ENCODE results near the gene KRTAP2-4.
"Not testable (repeated sequence)": the region's sequence is repeated elsewhere in the genome, so short reads cannot be mapped to it uniquely, and the experiment has no call there.

Gene KRTAP2-4

DNA sequence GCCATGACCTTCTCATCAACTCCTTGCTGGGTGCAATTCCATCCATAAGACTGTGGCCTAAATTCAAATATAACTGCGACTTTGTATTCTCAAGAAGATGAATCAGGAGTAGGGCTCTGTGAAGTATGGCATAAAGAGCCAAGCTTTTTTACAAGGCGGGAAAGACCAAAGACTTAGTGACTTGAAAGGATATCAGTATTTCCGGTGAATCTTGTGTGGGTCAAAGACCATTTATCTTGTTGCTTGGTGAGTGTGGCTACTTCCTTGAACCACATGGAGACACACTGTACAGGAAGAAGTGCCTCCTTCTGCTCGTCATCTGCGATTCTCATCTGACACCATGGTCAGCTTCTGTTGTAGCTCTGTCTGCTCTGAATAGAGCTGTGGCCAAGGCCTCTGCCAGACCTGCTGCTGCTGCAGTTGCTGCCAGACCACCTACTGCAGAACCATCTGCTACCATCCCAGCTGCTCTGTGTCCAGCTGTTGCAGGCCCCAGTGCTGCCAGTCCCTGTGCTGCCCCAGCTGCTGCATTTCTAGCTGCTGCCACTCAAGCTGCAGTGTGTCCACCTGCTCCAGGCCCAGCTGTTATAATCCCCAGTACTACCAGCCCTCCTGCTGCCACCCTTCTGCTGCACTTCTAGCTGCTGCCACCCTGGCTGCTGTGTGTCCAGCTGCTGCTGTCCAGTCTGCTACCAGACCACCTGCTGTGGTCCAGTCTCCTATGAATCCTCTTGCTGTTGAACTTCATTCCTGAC is 6.1 kb upstream of the KRTAP2-4 start:
- no peak for DNase-seq

DNA sequence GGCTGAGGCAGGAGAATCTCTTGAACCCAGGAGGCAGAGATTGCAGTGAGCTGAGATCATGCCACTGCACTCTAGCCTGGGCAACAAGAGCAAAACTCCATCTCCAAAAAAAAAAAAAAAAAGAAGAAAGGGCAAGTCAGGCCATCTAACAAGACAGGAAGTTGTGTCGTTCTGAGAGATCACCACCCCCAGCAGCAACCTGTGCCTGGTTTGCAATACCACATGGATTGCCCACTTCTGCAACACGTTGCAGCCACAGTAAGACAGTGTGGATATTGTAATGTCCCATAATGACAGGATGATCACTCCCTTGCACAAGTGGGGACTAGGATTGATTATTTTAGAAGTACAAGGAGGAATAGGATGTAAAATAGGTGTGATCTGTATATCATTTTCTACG is 3.4 kb upstream of the KRTAP2-4 start:
- no peak for DNase-seq

DNA sequence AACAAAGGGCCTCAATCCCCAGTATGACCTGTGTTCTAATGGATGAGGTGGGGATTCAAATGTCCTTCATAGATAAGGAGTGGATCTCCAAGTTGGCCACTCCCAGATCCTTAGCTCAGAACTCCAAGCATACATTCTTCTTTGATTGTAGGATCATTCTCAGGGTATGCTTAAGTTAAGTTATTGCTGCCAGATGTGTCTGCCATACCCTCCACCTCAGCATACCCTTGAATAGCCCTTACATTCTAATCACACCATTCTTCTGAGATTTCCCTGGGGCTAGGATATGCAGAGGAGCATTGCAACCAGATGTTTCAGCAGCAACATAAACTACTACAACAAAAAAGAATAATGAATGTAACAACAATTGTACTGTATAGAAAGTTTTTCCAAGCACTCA is 1.6 kb upstream of the KRTAP2-4 start:
- no peak for DNase-seq

DNA sequence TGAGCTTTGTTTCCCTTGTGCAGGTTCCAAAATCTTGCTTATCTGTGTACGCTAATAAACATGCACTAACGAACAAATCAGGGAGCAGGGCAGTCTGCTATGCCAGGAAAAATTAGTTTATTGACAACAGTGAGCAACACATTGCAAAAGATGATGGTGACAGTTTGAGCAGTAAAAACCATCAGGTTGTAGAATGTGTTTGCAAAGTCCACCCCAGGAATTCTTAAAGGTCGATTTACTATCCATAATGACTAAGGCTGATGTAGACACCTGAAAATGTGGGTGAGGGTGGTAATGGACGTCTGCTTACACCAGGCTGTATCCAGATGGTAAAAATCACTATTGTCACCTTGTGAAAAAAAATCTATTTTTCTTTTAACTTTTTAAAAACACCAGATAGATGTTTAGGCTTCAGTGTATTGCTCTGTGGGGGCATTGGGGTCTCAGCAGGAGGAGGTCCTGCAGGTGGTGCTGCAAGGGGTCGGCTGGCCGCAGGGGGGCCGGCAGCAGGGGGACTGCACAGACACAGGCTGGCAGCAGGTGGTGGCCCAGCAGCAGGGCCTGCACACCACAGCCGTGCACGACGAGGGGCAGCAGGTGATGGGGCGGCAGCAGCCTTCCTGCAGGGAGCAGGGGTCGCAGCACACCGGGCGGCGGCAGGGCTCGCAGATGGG is 526 bp downstream of the KRTAP2-4 start:
- not testable (repeated sequence) for DNase-seq

DNA sequence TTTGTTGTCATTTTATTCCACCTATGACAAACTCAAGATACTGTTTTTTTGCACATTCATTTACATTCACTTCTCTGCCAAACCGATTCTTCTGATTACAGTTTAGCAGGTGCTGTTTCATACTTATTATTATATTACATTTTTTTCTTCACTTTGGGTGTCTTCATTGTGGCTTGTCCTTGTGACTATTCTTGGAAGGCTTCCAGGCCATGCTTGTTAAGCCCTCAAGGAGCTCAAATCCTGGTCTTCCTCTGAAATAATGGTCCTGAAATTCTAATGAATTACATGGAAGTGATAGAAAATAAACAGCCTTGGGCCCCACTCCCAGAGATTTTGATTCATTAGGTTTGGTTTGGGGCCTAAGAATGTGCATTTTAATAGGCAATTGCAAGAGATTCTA is 1.4 kb downstream of the KRTAP2-4 start:
- no peak for DNase-seq

DNA sequence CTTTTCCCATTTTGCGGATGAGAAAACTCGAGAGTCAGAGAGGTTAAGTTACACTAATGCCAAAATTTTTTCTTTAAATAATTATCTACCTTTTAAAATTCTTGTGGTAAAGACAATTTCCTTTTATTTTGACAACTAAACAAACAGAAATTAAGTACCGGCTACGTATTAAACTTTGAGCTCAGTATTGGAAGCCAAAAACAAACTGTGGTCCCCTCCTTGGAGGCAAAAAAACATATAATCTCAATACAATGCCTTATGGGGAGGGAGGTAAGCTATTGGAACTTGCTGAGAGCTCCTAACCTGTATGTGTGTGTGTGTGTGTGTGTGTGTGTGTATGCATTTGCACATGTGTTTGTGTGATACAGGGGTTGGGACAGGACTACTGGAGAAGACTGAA is 2.2 kb downstream of the KRTAP2-4 start:
- no peak for DNase-seq

DNA sequence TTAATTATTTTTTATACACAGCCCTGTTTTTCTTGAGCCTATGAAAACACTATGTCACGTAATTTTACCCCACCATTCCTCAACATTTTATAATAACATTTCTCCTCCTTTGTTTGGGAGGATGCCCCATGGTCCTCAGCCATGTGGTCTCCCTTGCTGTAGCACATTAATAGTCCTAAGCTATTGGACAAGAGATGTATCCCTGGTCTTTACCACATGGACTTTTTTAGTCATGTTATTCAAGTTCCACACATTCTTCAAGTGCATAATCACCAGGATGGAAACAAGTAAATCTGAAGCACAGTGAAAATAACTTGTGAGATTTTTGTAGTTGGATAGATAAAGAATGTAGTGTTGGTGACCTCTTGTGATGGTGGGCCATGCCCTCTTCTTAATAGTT is 3.7 kb downstream of the KRTAP2-4 start:
- DNase-seq = no peak

DNA sequence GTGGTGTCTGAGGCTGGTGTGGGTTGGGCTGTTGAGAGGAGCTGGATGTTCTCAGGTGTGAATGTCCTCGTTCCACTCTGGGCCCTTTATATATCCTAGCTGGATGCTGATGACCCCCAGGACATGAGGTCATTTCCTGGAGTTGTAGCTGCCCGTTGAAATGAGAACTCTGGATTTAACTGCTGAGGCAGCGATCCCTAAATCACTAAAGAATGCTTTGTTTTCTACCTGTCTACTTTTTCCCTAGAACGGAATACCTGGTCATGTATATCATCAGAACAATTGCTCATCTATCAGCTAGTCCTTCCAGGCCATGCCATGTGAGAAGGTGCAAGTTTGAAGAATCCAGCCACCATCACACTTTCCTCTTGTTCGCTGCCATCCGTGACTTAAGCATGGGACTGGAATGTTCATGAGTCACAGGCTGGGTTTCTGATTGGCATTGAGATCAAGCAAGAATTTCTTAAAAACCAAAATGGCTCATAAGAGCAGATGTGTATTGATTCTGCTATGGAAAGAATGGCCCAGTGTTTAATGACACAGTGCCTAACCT is 5.6 kb downstream of the KRTAP2-4 start, which contains the start of gene KRTAP2-3:
KRTAP2-3 (minus strand) TSS at position 63 of the 553 bp plus-strand sequence. CDS start 64 bp downstream, outside the sequence.
- no peak for DNase-seq

DNA sequence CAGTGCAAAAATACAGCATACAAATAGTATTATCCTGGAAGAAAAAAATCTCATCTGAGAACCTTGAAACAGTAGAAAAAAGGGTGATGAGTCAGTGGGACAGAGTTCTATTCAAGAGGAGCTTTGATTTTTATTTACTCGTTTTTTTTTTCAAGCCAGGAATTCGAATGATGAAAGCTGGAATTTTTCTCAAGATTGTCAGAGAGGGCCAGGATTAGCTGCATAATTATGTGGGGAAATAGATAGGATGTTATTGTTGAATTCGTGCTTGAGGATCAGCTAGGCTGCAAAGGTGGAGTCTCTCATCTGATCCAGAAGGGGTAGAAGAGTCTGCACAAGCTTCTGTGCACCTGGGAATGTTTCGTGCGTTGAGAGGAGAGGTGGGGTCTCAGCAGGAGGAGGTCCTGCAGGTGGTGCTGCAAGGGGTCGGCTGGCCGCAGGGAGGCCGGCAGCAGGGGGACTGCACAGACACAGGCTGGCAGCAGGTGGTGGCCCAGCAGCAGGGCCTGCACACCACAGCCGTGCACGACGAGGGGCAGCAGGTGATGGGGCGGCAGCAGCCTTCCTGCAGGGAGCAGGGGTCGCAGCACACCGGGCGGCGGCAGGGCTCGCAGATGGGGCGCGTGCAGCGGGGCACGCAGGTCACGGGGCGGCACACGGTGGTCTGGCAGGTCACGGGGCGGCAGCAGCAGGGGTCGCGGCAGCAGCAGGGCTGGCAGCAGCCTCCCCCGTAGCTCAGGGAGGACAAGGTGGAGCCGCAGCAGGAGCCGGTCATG is 6.2 kb downstream of the KRTAP2-4 start:
- DNase-seq = not testable (repeated sequence)

DNA sequence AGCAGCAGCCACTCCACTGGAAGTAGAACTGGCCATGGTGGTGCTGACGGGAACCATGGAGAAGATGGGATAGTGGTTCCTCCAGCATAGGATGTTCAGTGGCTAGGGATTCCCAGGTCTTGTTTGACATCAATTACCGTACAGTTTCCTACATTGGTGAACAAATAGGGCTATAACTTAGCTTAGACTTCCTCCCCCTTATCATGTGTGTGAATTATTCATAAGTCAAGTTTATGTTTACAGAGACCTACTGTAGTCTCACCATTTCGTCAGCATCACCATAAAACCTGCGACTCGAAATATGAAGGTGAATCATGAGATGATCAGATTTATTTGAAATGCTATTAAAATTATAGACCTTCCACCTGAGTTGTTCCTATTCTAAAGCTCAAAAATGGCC is 6.9 kb downstream of the KRTAP2-4 start:
- DNase-seq = no peak

DNA sequence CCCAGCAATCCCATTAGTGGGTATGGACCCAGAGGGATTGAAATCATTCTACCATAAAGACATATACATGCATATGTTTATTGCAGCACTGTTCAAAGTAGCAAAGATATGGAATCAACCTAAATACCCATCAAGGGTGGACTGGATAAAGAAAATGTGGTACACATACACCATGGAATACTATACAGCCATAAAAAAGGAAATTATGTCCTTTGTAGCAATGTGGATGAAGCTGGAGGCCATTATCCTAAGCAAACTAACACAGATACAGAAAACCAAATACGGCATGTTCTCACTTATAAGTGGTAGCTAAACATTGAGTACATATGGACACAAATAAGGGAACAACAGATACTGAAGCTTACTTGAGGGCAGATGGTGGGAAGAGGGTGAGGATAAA is 8.1 kb downstream of the KRTAP2-4 start:
- no peak for DNase-seq

DNA sequence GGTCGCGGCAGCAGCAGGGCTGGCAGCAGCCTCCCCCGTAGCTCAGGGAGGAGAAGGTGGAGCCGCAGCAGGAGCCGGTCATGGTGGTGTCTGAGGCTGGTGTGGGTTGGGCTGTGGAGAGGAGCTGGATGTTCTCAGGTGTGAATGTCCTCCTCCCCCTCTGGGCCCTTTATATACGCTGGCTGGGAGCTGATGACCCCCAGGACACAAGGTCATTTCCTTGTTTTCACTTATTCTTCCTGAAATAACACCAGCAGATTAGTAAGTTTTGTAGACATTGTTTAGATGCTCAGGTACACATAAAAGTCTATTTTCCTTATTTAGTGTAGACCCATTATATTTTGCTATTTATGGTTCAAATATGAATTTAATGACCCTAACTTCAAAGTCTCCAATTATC is 10.5 kb downstream of the KRTAP2-4 start, which contains the start of gene KRTAP2-2:
KRTAP2-2 (minus strand) TSS at position 101 of the 400 bp plus-strand sequence; CDS start at position 82, 19 bp downstream.
- DNase-seq = not testable (repeated sequence)

DNA sequence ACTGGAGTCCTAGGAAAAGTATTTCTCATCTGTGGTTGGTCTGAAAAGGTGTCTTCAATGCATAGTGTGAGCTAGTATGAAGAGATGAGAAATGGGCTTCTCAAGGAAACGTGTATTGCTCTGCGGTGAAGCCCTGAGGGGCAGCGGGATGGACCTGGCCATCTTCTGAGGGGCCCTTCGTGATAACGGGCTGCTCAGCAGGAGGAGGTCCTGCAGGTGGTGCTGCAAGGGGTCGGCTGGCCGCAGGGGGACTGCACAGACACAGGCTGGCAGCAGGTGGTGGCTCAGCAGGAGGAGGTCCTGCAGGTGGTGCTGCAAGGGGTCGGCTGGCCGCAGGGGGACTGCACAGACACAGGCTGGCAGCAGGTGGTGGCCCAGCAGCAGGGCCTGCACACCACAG is 11.1 kb downstream of the KRTAP2-4 start:
- not testable (repeated sequence) for DNase-seq

DNA sequence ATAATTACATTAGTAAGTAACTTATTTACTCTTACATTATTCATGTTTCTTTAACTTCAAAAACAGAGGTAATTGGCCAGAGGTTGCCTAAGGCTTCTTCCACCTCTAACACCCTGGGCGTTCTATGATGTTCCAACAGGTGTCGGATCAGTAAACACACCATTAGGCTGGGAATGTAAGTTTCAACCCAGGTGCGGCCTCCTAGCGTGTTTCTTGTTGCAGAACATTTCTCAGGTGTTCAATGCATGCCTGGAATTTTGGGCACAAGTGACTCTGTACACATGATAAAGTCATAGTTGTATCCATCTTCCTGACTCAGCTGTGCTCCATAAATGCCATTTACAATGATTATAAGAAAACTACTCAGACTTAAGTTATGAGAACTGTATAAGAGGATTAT is 11.7 kb downstream of the KRTAP2-4 start:
- no peak for DNase-seq

DNA sequence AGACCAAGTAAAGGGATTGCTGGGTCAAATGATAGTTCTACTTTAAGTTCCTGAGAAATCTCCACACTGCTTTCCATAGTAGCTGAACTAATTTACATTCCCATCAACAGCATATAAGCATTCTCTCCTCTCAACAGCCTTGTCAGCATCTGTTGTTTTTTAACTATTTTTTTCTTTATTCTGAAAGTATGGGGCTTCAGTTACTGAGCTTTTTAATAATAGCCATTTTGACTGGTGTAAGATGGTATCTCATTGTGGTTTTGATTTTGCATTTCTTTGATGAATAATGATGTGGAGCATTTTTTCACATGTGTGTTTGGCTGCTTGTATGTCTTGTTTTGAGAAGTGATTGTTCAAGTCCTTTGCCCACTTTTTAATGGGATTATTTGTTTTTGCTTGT is 13.1 kb downstream of the KRTAP2-4 start:
- DNase-seq = no peak

DNA sequence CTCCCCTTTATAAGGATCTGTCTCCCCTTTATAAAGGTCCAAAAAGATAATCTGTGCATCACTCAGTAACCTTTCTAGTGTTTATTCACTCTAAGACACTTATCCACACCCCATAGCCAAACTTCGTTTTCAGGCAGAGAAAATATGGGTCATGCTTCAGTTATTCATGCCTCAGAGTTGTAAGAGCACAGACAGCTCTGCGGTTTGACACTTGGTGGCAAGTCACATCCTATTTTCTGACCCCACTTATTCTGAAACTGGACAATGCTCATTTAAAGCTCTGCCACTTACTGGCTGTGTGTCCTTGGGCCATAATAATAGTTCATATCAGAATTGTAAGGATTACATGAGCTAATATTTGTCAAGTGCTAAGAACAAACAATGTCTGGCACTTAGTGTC is 16.6 kb downstream of the KRTAP2-4 start:
- no peak for DNase-seq

DNA sequence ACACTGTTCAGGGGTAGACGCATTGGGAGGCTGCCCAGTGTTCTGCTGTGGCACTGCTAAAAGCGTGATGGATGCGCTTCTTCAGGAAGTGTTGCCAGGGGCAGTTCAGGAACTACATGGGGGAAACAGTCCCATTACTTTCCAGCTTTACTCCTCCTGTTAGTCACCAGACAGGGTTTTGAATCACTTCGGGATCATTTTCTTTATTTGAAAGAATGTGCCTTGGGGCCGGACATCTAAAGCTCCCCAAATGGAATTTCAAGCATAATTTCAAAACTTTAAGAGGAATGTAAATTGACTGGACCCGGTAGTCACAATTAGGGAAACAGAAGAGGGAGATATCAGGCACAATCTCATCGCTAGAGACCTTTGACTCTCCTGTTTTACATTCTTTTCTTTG is 17.2 kb downstream of the KRTAP2-4 start:
- no peak for DNase-seq

DNA sequence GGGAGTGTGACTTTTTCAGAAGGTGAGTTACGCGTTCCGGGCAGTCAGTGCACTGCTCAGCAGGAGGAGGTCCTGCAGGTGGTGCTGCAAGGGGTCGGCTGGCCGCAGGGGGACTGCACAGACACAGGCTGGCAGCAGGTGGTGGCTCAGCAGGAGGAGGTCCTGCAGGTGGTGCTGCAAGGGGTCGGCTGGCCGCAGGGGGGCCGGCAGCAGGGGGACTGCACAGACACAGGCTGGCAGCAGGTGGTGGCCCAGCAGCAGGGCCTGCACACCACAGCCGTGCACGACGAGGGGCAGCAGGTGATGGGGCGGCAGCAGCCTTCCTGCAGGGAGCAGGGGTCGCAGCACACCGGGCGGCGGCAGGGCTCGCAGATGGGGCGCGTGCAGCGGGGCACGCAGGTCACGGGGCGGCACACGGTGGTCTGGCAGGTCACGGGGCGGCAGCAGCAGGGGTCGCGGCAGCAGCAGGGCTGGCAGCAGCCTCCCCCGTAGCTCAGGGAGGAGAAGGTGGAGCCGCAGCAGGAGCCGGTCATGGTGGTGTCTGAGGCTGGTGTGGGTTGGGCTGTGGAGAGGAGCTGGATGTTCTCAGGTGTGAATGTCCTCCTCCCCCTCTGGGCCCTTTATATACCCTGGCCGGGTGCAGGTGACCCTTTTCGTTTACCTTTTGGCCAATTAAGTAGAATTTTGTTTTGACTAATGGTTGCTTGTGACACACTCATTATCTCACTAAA is 18.8 kb downstream of the KRTAP2-4 start, which contains the start of gene KRTAP2-1:
KRTAP2-1 (minus strand) TSS at position 582 of the 731 bp plus-strand sequence; CDS start at position 533, 49 bp downstream.
- DNase-seq = not testable (repeated sequence)

DNA sequence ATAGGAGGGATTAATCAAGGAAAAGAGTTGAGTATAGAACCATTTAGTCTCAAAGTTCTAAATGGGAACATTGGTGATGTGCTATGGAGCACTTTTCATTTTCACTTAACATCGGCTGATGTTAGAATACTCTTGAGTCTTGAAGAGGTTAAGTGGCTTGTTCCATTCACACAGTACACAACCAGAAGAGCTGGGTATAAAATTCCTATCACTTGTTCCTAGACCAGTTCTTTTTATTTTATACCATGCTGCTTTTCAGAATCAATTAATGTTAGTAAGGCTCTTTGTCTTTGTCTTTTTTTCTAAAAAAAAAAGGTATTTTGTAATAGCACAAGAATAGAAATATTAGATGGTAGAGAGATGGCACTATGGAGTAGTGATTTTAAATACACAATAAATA is 22.7 kb downstream of the KRTAP2-4 start:
- no peak for DNase-seq

DNA sequence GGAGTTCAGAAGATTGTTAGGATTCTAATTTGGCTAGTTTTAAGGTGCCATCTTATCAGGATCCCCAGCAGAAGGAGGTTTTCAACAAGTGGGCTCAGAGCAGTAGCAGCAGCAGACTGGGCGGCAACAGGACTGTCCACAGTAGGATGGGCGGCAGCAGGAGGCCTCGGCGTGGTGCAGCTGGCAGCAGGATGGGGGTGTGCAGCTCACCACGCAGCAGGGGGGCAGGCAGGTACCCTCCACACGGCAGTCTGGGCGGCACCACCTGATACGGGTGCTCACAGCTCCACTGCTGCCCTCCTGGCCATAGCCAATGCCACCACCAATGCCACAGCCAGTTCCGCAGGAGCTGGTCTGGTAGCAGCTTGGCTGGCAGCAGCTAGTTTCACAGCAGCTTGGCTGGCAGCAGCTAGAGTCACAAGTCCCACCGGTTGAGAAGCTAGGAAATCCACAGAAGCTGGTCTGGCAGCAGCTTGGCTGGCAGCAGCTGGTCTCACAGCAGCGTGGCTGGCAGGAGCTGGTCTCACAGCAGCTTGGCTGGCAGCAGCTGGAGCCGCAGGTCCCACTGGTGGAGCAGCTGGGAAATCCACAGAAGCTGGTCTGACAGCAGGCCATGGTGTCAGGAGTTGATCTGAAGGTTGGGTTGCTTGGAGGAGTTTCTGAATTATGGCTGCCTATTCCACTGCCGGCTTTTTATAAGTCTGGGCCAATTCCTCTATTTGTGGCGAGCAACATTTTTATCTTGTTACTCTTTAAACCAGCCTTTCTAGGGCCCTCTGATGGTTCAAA is 24.7 kb downstream of the KRTAP2-4 start, which contains the start of gene KRTAP1-1:
KRTAP1-1 (minus strand) TSS at position 668 of the 789 bp plus-strand sequence; CDS start at position 615, 53 bp downstream.
- DNase-seq = not testable (repeated sequence)

DNA sequence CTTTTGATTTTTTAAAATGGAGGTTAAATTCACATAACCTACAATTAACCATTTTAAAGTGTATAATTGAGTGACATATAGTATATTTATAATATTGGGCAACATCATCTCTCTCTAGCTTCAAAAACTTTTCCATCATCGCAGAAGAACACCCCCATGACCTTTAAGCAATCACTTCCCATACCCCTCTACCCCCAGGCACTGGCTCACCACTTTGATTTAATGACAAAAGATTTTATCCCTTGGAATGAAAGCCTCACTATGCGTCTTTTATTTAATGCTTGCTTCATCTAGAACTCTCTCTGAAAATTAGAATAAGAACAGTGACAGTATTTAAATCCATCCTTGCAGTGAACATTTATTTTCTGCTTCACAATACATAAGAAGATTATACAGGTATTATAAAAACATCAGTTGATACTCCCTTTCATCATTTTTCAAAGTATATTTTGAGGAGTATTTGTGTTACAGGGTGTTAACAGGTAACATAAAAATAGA is 27.8 kb downstream of the KRTAP2-4 start:
- DNase-seq = no peak
